HEK293 (cell line): Measurements from ENCODE around the gene HCFC1.

ENCODE experiments used
- CTCF ChIA-PET: fragments of 350-600 bp; formaldehyde crosslinking; extraction: SDS; loops from one replicate; lab custom pipeline; 2021; ENCODE audit warnings: antibody characterized with exemption; lab: Yijun Ruan, JAX
- POLR2A ChIA-PET: fragments of 300-600 bp; formaldehyde crosslinking; extraction: SDS; loops from one replicate; lab custom pipeline; 2020; ENCODE audit warnings: antibody characterized with exemption, inconsistent platforms; lab: Yijun Ruan, JAX
- H3K27ac ChIP-seq: fragments of 200-500 bp; sonication (Bioruptor generic); 2 replicates; pipeline ENCODE4 v1.5.1; 2014; ENCODE audit warnings: low read depth, low read length, control low read depth, inconsistent platforms; ENCODE audit errors: extremely low read depth
- H3K36me3 ChIP-seq, 2 experiments: fragments of 200-500 bp in 1 of 2; sonication (Bioruptor generic) in 1 of 2; 1 replicate in 1 of 2; 2 replicates in 1 of 2; pipeline ENCODE4 v1.5.1; 2014 to 2017; ENCODE audit warnings: inconsistent platforms in 2 of 2, low read length in 2 of 2; ENCODE audit not compliant: control insufficient read depth in 2 of 2, insufficient read depth in 1 of 2
- H3K4me1 ChIP-seq: fragments of 200-500 bp; sonication (Bioruptor generic); 2 replicates; pipeline ENCODE4 v1.5.1; 2014; ENCODE audit warnings: mild to moderate bottlenecking, low read length, inconsistent platforms; ENCODE audit not compliant: control insufficient read depth, insufficient read depth
- H3K4me3 ChIP-seq: 2 replicates; pipeline ENCODE4 v1.5.1; 2011; ENCODE audit warnings: low read depth, mild to moderate bottlenecking, control low read depth, low read length, moderate library complexity
- H3K9me3 ChIP-seq: fragments of 200-500 bp; sonication (Bioruptor generic); 2 replicates; pipeline ENCODE4 v1.5.1; 2014; ENCODE audit warnings: low read depth, low read length, inconsistent platforms; ENCODE audit not compliant: control insufficient read depth, insufficient read depth
- BCL11A ChIP-seq: fragments of 450-650 bp; formaldehyde crosslinking; IDR thresholded peaks from 2 replicates; pipeline ENCODE4 v1.5.1; 2016; ENCODE audit warnings: low read depth, missing biosample characterization, missing genetic modification characterization
- MEIS1 ChIP-seq: sonication (generic); formaldehyde crosslinking; IDR thresholded peaks from 2 replicates; pipeline ENCODE4 v1.8.1; 2022; ENCODE audit warnings: missing genetic modification reagents, mild to moderate bottlenecking, borderline replicate concordance
- PBX3 ChIP-seq: sonication (generic); formaldehyde crosslinking; IDR thresholded peaks from 2 replicates; pipeline ENCODE4 v1.8.1; 2022; ENCODE audit warnings: mild to moderate bottlenecking, moderate library complexity, missing genetic modification reagents
- SP2 ChIP-seq: fragments of 450-650 bp; formaldehyde crosslinking; IDR thresholded peaks from 2 replicates; pipeline ENCODE4 v1.5.1; 2016; ENCODE audit warnings: missing biosample characterization, missing genetic modification characterization
- YY2 ChIP-seq: fragments of 450-650 bp; formaldehyde crosslinking; IDR thresholded peaks from 2 replicates; pipeline ENCODE4 v1.5.1; 2016; ENCODE audit warnings: missing biosample characterization, missing genetic modification characterization
- ZBTB48 ChIP-seq: fragments of 450-650 bp; formaldehyde crosslinking; IDR thresholded peaks from 2 replicates; pipeline ENCODE4 v1.5.1; 2016; ENCODE audit warnings: missing biosample characterization, missing genetic modification characterization
- ZFP69B ChIP-seq: fragments of 450-650 bp; formaldehyde crosslinking; IDR thresholded peaks from 2 replicates; pipeline ENCODE4 v1.5.1; 2016; ENCODE audit warnings: missing biosample characterization, missing genetic modification characterization
- ZNF112 ChIP-seq: fragments of 450-650 bp; formaldehyde crosslinking; IDR thresholded peaks from 2 replicates; pipeline ENCODE4 v1.5.0; 2017; ENCODE audit warnings: missing biosample characterization, missing genetic modification characterization
- ZNF121 ChIP-seq: fragments of 450-650 bp; formaldehyde crosslinking; IDR thresholded peaks from 2 replicates; pipeline ENCODE4 v1.5.1; 2016; ENCODE audit warnings: missing biosample characterization, missing genetic modification characterization
- ZNF335 ChIP-seq: fragments of 450-650 bp; formaldehyde crosslinking; conservative IDR thresholded peaks from 2 replicates; pipeline ENCODE4 v1.5.1; 2016; ENCODE audit warnings: missing biosample characterization, missing genetic modification characterization
- ZNF394 ChIP-seq: fragments of 450-650 bp; formaldehyde crosslinking; IDR thresholded peaks from 2 replicates; pipeline ENCODE4 v1.5.1; 2016; ENCODE audit warnings: missing biosample characterization, missing genetic modification characterization, mild to moderate bottlenecking, moderate library complexity, borderline replicate concordance
- ZNF423 ChIP-seq: fragments of 450-650 bp; formaldehyde crosslinking; IDR thresholded peaks from 2 replicates; pipeline ENCODE4 v1.5.1; 2016; ENCODE audit warnings: missing biosample characterization, missing genetic modification characterization
- ZNF510 ChIP-seq: fragments of 450-650 bp; formaldehyde crosslinking; IDR thresholded peaks from 2 replicates; pipeline ENCODE4 v1.5.1; 2018; ENCODE audit warnings: mild to moderate bottlenecking, missing genetic modification characterization, missing biosample characterization; ENCODE audit not compliant: insufficient replicate concordance
- ZNF521 ChIP-seq: fragments of 450-650 bp; formaldehyde crosslinking; IDR thresholded peaks from 2 replicates; pipeline ENCODE4 v1.5.1; 2017; ENCODE audit warnings: missing biosample characterization, mild to moderate bottlenecking, missing genetic modification characterization
- ZNF549 ChIP-seq: fragments of 450-650 bp; IDR thresholded peaks from 2 replicates; pipeline ENCODE4 v1.5.1; 2018; ENCODE audit warnings: missing biosample characterization, missing genetic modification characterization, mild to moderate bottlenecking, inconsistent platforms, moderate library complexity
- ZNF600 ChIP-seq: fragments of 450-650 bp; formaldehyde crosslinking; IDR thresholded peaks from 2 replicates; pipeline ENCODE4 v1.5.1; 2016; ENCODE audit warnings: missing biosample characterization, missing genetic modification characterization
- ZNF701 ChIP-seq: fragments of 450-650 bp; formaldehyde crosslinking; IDR thresholded peaks from 2 replicates; pipeline ENCODE4 v1.5.1; 2016; ENCODE audit warnings: missing biosample characterization, missing genetic modification characterization
- ZNF792 ChIP-seq: fragments of 450-650 bp; formaldehyde crosslinking; IDR thresholded peaks from 2 replicates; pipeline ENCODE4 v1.5.1; 2016; ENCODE audit warnings: missing biosample characterization, missing genetic modification characterization
- ZSCAN16 ChIP-seq: fragments of 450-650 bp; formaldehyde crosslinking; IDR thresholded peaks from 2 replicates; pipeline ENCODE4 v1.5.1; 2016; ENCODE audit warnings: missing biosample characterization, missing genetic modification characterization
- ZXDB ChIP-seq: fragments of 450-650 bp; formaldehyde crosslinking; IDR thresholded peaks from 2 replicates; pipeline ENCODE4 v1.5.1; 2016; ENCODE audit warnings: missing biosample characterization, missing genetic modification characterization
- TF ChIP-seq, protein P1 (sequence below): fragments of 450-650 bp; formaldehyde crosslinking; IDR thresholded peaks from 2 replicates; pipeline ENCODE4 v1.5.1; 2016; ENCODE audit warnings: missing biosample characterization, missing genetic modification characterization, low read depth
- TF ChIP-seq, protein P2 (sequence below): fragments of 450-650 bp; formaldehyde crosslinking; IDR thresholded peaks from 2 replicates; pipeline ENCODE4 v1.5.1; 2016; ENCODE audit warnings: missing biosample characterization, missing genetic modification characterization
- TF ChIP-seq, protein P3 (sequence below): IDR thresholded peaks from 2 replicates; pipeline ENCODE4 v1.6.1; 2011; ENCODE audit warnings: mild to moderate bottlenecking, low read depth, low read length, borderline replicate concordance
- TF ChIP-seq, protein P4 (sequence below): fragments of 450-650 bp; formaldehyde crosslinking; IDR thresholded peaks from 2 replicates; pipeline ENCODE4 v1.5.0; 2017; ENCODE audit warnings: missing biosample characterization, missing genetic modification characterization, borderline replicate concordance

The HCFC1 gene

GRCh38 chrX:153974003-153974725 lies 2.5 kb upstream of the HCFC1 start:
- ChIA-PET POLR2A (interaction anchor here (0.6 to 1.7 kb wide), 3 partner anchors 40 to 195 kb away, joined by 4 to 10 read pairs (median 6); no protein-coding TSS in a partner anchor), CTCF (interaction anchor here (0.6 to 2.2 kb wide), 3 partner anchors 27 to 39 kb away, joined by 3 to 5 read pairs (median 3); no protein-coding TSS in a partner anchor)
- Histone ChIP-seq H3K27ac (peak overlapping the region; percentile 99; the same call in 1 of the 2 replicates), H3K9me3 (no peaks in the 10 kb centered on the region), H3K36me3 (no peaks in the 10 kb centered on the region), H3K4me3 (no peak overlapping the region), H3K4me1 (peaks cover 6% of the 10 kb centered on the region; the same call in 1 of the 2 replicates)
- TF ChIP-seq MEIS1 (CRISPR knock-in tag): 0 out of 2 replicates have a peak, but pooled peaks have one; percentile 16
- TF ChIP-seq ZNF423 (tag by site-specific recombination): no peak
- no peak for TF ChIP-seq ZFP69B
- no peak for TF ChIP-seq ZNF549 (tag by site-specific recombination)
- TF ChIP-seq ZNF600 (tag by site-specific recombination): 0 out of 2 replicates have a peak, but pooled peaks have one; percentile 17
- TF ChIP-seq ZNF112 (tag by site-specific recombination): no peak
- TF ChIP-seq PBX3 (CRISPR knock-in tag): 0 out of 2 replicates have a peak, but pooled peaks have one; percentile 34
- TF ChIP-seq, protein P1, sequence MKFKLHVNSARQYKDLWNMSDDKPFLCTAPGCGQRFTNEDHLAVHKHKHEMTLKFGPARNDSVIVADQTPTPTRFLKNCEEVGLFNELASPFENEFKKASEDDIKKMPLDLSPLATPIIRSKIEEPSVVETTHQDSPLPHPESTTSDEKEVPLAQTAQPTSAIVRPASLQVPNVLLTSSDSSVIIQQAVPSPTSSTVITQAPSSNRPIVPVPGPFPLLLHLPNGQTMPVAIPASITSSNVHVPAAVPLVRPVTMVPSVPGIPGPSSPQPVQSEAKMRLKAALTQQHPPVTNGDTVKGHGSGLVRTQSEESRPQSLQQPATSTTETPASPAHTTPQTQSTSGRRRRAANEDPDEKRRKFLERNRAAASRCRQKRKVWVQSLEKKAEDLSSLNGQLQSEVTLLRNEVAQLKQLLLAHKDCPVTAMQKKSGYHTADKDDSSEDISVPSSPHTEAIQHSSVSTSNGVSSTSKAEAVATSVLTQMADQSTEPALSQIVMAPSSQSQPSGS (tag by site-specific recombination): no peak
- TF ChIP-seq BCL11A (tag by site-specific recombination): no peak
- TF ChIP-seq ZNF335 (tag by site-specific recombination): peak; percentile 99
- TF ChIP-seq ZNF701 (tag by site-specific recombination): no peak

- Histone ChIP-seq H3K36me3 (peaks cover 0 to 4% of the 10 kb centered on the region in 2 experiments; a peak in 1 of 3 replicates), H3K9me3 (no peaks in the 10 kb centered on the region), H3K27ac (peak overlapping the region; percentile 99), H3K4me3 (peak overlapping the region; percentile 95), H3K4me1 (peaks cover 6% of the 10 kb centered on the region)
- CTCF ChIA-PET: interaction anchor here (0.7 to 2.2 kb wide), 3 partner anchors 9 to 31 kb away, joined by 3 to 5 read pairs (median 3); no protein-coding TSS in a partner anchor
- POLR2A ChIA-PET: interaction anchor here (0.8 to 4.6 kb wide), 10 partner anchors 8 to 50 kb away, joined by 3 to 67 read pairs (median 8); partner anchors contain the start of gene NAA10
- TF ChIP-seq ZNF521 (tag by site-specific recombination) (no peak), ZNF394 (tag by site-specific recombination) (no peak), ZNF510 (tag by site-specific recombination) (no peak), ZNF792 (no peak), ZNF121 (tag by site-specific recombination) (peak; percentile 100), YY2 (tag by site-specific recombination) (no peak), ZSCAN16 (tag by site-specific recombination) (no peak), ZXDB (tag by site-specific recombination) (no peak), SP2 (tag by site-specific recombination) (no peak), ZBTB48 (tag by site-specific recombination) (no peak)
- TF ChIP-seq, protein P2, sequence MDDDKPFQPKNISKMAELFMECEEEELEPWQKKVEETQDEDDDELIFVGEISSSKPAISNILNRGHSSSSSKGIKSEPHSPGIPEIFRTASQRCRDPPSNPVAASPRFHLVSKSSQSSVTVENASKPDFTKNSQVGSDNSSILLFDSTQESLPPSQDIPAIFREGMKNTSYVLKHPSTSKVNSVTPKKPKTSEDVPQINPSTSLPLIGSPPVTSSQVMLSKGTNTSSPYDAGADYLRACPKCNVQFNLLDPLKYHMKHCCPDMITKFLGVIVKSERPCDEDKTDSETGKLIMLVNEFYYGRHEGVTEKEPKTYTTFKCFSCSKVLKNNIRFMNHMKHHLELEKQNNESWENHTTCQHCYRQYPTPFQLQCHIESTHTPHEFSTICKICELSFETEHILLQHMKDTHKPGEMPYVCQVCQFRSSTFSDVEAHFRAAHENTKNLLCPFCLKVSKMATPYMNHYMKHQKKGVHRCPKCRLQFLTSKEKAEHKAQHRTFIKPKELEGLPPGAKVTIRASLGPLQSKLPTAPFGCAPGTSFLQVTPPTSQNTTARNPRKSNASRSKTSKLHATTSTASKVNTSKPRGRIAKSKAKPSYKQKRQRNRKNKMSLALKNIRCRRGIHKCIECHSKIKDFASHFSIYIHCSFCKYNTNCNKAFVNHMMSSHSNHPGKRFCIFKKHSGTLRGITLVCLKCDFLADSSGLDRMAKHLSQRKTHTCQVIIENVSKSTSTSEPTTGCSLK (tag by site-specific recombination): no peak
- TF ChIP-seq, protein P3, sequence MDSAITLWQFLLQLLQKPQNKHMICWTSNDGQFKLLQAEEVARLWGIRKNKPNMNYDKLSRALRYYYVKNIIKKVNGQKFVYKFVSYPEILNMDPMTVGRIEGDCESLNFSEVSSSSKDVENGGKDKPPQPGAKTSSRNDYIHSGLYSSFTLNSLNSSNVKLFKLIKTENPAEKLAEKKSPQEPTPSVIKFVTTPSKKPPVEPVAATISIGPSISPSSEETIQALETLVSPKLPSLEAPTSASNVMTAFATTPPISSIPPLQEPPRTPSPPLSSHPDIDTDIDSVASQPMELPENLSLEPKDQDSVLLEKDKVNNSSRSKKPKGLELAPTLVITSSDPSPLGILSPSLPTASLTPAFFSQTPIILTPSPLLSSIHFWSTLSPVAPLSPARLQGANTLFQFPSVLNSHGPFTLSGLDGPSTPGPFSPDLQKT: no peak
- TF ChIP-seq, protein P4, sequence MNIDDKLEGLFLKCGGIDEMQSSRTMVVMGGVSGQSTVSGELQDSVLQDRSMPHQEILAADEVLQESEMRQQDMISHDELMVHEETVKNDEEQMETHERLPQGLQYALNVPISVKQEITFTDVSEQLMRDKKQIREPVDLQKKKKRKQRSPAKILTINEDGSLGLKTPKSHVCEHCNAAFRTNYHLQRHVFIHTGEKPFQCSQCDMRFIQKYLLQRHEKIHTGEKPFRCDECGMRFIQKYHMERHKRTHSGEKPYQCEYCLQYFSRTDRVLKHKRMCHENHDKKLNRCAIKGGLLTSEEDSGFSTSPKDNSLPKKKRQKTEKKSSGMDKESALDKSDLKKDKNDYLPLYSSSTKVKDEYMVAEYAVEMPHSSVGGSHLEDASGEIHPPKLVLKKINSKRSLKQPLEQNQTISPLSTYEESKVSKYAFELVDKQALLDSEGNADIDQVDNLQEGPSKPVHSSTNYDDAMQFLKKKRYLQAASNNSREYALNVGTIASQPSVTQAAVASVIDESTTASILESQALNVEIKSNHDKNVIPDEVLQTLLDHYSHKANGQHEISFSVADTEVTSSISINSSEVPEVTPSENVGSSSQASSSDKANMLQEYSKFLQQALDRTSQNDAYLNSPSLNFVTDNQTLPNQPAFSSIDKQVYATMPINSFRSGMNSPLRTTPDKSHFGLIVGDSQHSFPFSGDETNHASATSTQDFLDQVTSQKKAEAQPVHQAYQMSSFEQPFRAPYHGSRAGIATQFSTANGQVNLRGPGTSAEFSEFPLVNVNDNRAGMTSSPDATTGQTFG: no peak
These were observed 1.7 kb upstream of the HCFC1 start for GRCh38 chrX:153973127-153974002.
